GM18873 (cell line): Measurements from ENCODE around the gene GLO1.

Source experiments
- ATAC-seq: cut with Tn5 transposase; IDR thresholded peaks from one replicate; pipeline ENCODE4 v1.9.1; 2021; ENCODE audit warnings: mild to moderate bottlenecking, moderate library complexity, moderate number of reproducible peaks; ENCODE audit not compliant: unreplicated experiment, low FRiP score

GLO1 gene

DNA sequence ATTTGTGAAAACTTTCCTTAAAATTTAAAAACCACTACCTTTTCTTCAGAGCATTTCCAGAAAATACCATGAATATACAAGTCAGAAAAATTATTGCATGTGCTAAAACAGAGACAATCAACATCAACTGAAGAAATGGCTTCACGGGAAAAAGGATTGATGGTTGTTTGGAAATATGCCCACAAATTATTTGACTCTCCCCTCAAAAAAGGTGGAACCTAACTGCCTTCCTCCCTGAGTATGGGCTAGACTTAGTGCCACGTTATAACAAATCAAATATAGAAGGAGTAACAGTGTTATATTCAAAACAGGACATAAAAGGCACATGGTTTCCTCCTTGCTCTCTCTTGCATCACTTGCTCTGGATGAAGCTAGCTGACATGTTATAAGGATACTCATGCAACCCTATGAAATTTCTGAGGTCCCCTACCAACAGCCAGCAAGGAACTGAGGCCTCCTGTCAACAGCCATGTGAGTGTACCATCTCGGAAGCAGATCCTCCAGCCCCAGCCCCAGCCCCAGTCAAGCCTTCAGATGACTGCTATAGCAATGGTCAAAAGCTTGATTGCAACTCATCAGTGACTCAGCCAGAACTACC lies 71.7 kb downstream of the GLO1 start:
- no peak for ATAC-seq
